Osteocyte (in vitro differentiated cells): ENCODE data around the gene ARID5A. TPM values are rescaled to one million over a fixed set of nuclear protein-coding genes. Genes with fewer than 3 reads are reported as not detected.

Experiments
- DNase-seq: peaks from one replicate; pipeline ENCODE4 v3.0.0; 2021; ENCODE audit warnings: mixed read lengths; ENCODE audit not compliant: unreplicated experiment; ENCODE audit errors: extremely low spot score
- H3K27ac Mint-ChIP-seq: one replicate; pipeline ENCODE4 v1.8.0; 2021; ENCODE audit warnings: mild to moderate bottlenecking, mixed read lengths; ENCODE audit not compliant: unreplicated experiment
- H3K27me3 Mint-ChIP-seq: one replicate; pipeline ENCODE4 v1.8.0; 2021; ENCODE audit warnings: mixed read lengths; ENCODE audit not compliant: unreplicated experiment
- H3K36me3 Mint-ChIP-seq: one replicate; pipeline ENCODE4 v1.8.0; 2021; ENCODE audit warnings: mixed read lengths; ENCODE audit not compliant: unreplicated experiment
- H3K4me1 Mint-ChIP-seq: one replicate; pipeline ENCODE4 v1.8.0; 2021; ENCODE audit warnings: mixed read lengths; ENCODE audit not compliant: unreplicated experiment
- H3K4me3 Mint-ChIP-seq: one replicate; pipeline ENCODE4 v1.8.0; 2021; ENCODE audit warnings: mild to moderate bottlenecking, moderate library complexity, mixed read lengths; ENCODE audit not compliant: unreplicated experiment
- H3K9me3 Mint-ChIP-seq: one replicate; pipeline ENCODE4 v1.8.0; 2021; ENCODE audit warnings: mixed read lengths; ENCODE audit not compliant: unreplicated experiment
- total RNA-seq: library from RNA; stranded (reverse); gene quantifications from 2 replicates; pipeline ENCODE4 v1.2.1, GENCODE V29; 2021
- TF ChIP-seq, protein P1 (sequence below): fragments of 200-600 bp; sonication (generic); IDR thresholded peaks from 2 replicates; pipeline ENCODE4 v1.5.0; 2021; ENCODE audit warnings: antibody characterized with exemption, mild to moderate bottlenecking, moderate library complexity

Gene ARID5A
- total RNA-seq, 1 donor from 2014 or later = 25.9 TPM

DNA sequence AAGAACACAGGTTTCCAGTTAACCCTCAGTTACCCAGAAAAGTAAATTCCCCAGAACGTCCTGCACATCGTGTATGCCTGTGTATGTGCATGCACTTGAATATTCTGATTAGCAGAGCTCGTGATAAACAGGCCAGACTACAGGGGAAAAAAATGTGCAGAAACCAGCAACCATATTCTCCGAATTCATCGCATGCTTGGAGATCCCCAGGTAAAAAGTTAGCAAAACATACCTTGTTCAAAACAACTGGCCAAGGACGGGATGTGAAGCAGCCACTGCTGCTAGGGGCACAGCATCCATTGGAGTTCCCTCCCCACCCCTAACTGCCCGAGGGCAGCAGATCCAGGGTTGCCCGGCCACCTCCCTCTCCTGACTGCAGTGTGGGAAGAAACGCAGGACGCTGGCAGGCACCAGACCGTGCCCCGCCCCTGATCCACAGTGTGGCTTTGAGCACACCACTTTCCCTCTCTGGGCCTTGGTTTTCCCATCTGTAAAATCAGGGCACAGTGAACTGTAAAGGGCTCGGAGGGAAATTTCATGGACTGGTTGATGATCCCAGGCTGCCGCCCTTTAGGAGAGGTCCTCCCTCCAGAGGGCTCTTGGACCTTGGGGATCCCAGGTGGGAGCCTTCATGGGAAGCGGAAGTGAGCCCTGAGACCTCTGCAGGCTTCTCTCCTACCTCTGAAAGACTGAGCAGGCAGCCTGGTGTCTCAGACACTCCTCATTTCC, 11.9 kb upstream of the ARID5A start:
- Mint-ChIP-seq H3K27ac (no peak overlapping the region), H3K27me3 (peaks cover 11% of the 10 kb centered on the region), H3K36me3 (no peaks in the 10 kb centered on the region), H3K4me1 (peaks cover 29% of the 10 kb centered on the region), H3K4me3 (no peak overlapping the region), H3K9me3 (no peaks in the 10 kb centered on the region)
- TF ChIP-seq, protein P1, sequence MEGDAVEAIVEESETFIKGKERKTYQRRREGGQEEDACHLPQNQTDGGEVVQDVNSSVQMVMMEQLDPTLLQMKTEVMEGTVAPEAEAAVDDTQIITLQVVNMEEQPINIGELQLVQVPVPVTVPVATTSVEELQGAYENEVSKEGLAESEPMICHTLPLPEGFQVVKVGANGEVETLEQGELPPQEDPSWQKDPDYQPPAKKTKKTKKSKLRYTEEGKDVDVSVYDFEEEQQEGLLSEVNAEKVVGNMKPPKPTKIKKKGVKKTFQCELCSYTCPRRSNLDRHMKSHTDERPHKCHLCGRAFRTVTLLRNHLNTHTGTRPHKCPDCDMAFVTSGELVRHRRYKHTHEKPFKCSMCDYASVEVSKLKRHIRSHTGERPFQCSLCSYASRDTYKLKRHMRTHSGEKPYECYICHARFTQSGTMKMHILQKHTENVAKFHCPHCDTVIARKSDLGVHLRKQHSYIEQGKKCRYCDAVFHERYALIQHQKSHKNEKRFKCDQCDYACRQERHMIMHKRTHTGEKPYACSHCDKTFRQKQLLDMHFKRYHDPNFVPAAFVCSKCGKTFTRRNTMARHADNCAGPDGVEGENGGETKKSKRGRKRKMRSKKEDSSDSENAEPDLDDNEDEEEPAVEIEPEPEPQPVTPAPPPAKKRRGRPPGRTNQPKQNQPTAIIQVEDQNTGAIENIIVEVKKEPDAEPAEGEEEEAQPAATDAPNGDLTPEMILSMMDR = no peak
- no peak for DNase-seq

- no peak for DNase-seq
- Mint-ChIP-seq H3K4me1 (peaks cover 29% of the 10 kb centered on the region), H3K27ac (no peak overlapping the region), H3K4me3 (no peak overlapping the region), H3K9me3 (no peaks in the 10 kb centered on the region), H3K27me3 (peaks cover 11% of the 10 kb centered on the region), H3K36me3 (no peaks in the 10 kb centered on the region)
- TF ChIP-seq, protein P1 = no peak
Observed at GRCh38 chr2:96525211-96525507, 11.4 kb upstream of the ARID5A start.

- H3K27ac Mint-ChIP-seq = no peak overlapping the region
- TF ChIP-seq, protein P1 = no peak
- H3K4me1 Mint-ChIP-seq = peaks cover 29% of the 10 kb centered on the region
Observed at GRCh38 chr2:96526101-96526591, 10.4 kb upstream of the ARID5A start.

DNA sequence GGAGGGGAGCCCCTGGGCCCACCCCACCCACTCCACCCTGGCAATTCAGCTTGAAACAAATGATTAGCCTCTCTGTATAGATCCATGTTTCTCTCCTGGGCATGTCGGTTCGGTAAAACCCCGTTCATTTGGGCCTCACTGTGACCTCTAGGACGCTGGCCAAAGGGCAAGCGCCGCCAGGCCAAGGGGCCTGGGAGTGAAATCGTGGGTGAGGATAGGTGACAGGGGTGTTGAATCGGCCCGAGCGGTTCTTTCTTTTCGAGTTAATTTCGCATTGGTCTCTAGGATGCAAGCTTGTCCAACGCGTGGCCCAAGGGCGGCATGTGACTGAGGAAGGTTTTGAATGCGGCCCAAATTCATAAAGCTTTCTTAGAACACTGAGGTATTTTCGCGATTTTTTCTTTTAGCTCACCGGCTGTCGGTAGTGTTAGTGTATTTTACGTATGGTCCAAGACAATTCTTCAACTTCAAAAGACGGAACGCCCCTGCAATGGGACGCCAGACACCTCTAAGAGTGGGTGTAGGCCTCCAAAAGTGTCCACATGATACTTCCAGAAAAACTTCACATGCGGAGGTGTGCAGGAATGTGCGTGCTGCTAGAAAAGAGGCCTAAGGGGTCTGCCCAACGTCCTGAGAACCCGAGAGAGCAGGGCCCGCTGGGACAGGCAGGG, 9.8 kb upstream of the ARID5A start:
- TF ChIP-seq, protein P1 = no peak
- Mint-ChIP-seq H3K27me3 (peaks cover 6% of the 10 kb centered on the region), H3K4me3 (peak overlapping the region; percentile 45), H3K27ac (peak overlapping the region; percentile 50), H3K36me3 (no peaks in the 10 kb centered on the region), H3K4me1 (peaks cover 35% of the 10 kb centered on the region), H3K9me3 (no peaks in the 10 kb centered on the region)
- no peak for DNase-seq

More at GRCh38 chr2:96526101-96526591, 10.4 kb upstream of the ARID5A start:
- Mint-ChIP-seq H3K36me3 (no peaks in the 10 kb centered on the region), H3K9me3 (no peaks in the 10 kb centered on the region), H3K4me3 (no peak overlapping the region), H3K27me3 (peaks cover 8% of the 10 kb centered on the region)
- no peak for DNase-seq

DNA sequence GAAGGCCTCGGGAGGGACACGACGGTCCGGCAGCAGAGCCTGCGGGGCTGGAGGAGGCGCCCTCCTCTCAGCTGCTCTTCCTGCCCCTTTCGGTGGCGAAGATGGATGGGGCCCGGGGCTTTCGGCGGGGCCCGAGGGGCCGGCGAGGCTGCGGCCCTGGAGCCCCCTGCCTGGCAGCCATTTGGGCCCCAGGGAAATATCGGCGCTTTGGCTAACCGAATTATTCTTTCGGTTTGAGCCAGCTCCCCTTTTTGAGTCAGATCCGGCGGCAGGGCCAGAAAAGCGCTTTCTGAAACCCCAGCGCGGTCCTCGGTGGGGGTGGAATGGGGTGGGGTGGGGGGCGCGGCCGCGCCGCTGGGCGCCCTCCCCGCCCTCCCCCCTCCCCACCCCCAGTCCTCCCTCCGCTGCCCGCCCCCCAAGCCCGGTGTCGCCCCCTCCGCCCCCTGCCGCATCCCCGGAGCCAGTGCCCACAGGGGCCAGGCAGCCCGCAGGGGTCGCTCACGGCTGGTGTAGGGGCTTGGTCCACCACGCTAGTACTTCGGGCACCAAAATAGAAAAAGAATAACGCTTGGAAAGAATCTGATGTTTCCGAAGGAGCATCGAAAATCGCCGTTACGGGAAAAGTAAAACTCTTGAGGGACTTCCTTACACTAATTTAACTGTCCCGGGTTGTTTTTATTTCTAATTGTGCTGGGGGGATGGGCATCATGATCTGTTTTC, 9.1 kb upstream of the ARID5A start:
- no peaks in the 10 kb centered on the region for H3K9me3 Mint-ChIP-seq
- DNase-seq = no peak

More for the DNA sequence above, 9.1 kb upstream of the ARID5A start:
- Mint-ChIP-seq H3K36me3 (no peaks in the 10 kb centered on the region), H3K4me3 (peak overlapping the region; percentile 58), H3K27me3 (peaks cover 6% of the 10 kb centered on the region), H3K27ac (peak overlapping the region; percentile 69), H3K4me1 (peaks cover 42% of the 10 kb centered on the region)
- TF ChIP-seq, protein P1 = peak; percentile 46
